ENCODE measurements around the gene CACTIN. TPM values are rescaled to one million over a fixed set of nuclear protein-coding genes. Genes with fewer than 3 reads are reported as not detected.

CACTIN gene
- total and polyA plus RNA-seq, 2 of the 8 experiments (the other 6 are each of a cell fraction or from before 2014, with no cell fraction given), result 25.8 to 29.9 TPM

GRCh38 chr19:3625996-3626472 lies 556 bp downstream of the CACTIN start (continued):
- TF ChIP-seq TAF7 (optimal IDR thresholded peaks at IDR 0.05; ENCODE audit: borderline replicate concordance, low read depth, low read length) (no peak), MAFK (IDR thresholded peaks at IDR 0.05; ENCODE audit: low read depth, low read length) (no peak), CBX8 (IDR thresholded peaks at IDR 0.05; ENCODE audit: borderline replicate concordance, low read depth, low read length) (no peak), PHF8 (conservative IDR thresholded peaks at IDR 0.05; ENCODE audit: low read depth, low read length) (no peak)
